Medulla oblongata (tissue), 1 donor: Measurements from ENCODE around the gene C20orf204.
A peak's percentile ranks its signal among the peaks of the same experiment; 100 is the strongest.

ENCODE experiments used
- DNase-seq: peaks from one replicate; pipeline ENCODE4 v3.0.0-alpha.2; 2015; ENCODE audit errors: extremely low spot score

C20orf204 gene

GRCh38 chr20:64071341-64072332 lies 35.7 kb downstream of the C20orf204 start:
- DNase-seq = no peak

- no peak for DNase-seq
Measured at GRCh38 chr20:64072498-64073063, 36.6 kb downstream of the C20orf204 start.

GRCh38 chr20:64073476-64074183 lies 37.6 kb downstream of the C20orf204 start:
- DNase-seq = no peak

GRCh38 chr20:64074184-64074789 lies 38.3 kb downstream of the C20orf204 start:
- DNase-seq = no peak

- no peak for DNase-seq
Measured at GRCh38 chr20:64074963-64075362, 39.0 kb downstream of the C20orf204 start.

- DNase-seq = no peak
Measured at GRCh38 chr20:64075556-64075955, 39.6 kb downstream of the C20orf204 start.

- DNase-seq = no peak
Measured at GRCh38 chr20:64076061-64076997, 40.3 kb downstream of the C20orf204 start.

GRCh38 chr20:64077094-64077493 lies 41.1 kb downstream of the C20orf204 start:
- peak; percentile 66 for DNase-seq

- DNase-seq = no peak
Measured at GRCh38 chr20:64077541-64077875, 41.5 kb downstream of the C20orf204 start.

- peak; percentile 33 for DNase-seq
Measured at GRCh38 chr20:64077876-64078551, 42.0 kb downstream of the C20orf204 start.

GRCh38 chr20:64078934-64079272 lies 42.9 kb downstream of the C20orf204 start:
- DNase-seq = no peak

- peak; percentile 78 for DNase-seq
Measured at GRCh38 chr20:64079273-64080012, 43.5 kb downstream of the C20orf204 start, which contains the start of gene RGS19. Gene RGS19, minus strand, starts transcription at chr20:64079518. Its CDS starts 2,632 bp downstream, at chr20:64076886.

GRCh38 chr20:64080013-64080812 lies 44.2 kb downstream of the C20orf204 start, which contains the start of gene OPRL1:
Gene OPRL1, plus strand, starts transcription at chr20:64080082. Its CDS starts 12,639 bp downstream, at chr20:64092721.
- no peak for DNase-seq

GRCh38 chr20:64080813-64081623 lies 45.0 kb downstream of the C20orf204 start:
- DNase-seq = no peak

GRCh38 chr20:64081624-64081964 lies 45.6 kb downstream of the C20orf204 start:
- DNase-seq = no peak

GRCh38 chr20:64082126-64082731 lies 46.2 kb downstream of the C20orf204 start:
- DNase-seq = peak; percentile 39

GRCh38 chr20:64082820-64083377 lies 46.9 kb downstream of the C20orf204 start:
- DNase-seq = no peak
